SK-N-SH (cell line): ENCODE measurements around the gene CHD5. TPM values are rescaled to one million over a fixed set of nuclear protein-coding genes. Genes with fewer than 3 reads are reported as not detected.

Experiments used
- CTCF ChIA-PET: fragments of 300-600, 350-600 bp; formaldehyde crosslinking; extraction: SDS; loops from one replicate; lab custom pipeline; 2021; lab: Yijun Ruan, JAX
- POLR2A ChIA-PET: fragments of 350-600 bp; sonication (Branson Sonifier 250); formaldehyde crosslinking; extraction: SDS; loops from one replicate; lab custom pipeline; 2020; ENCODE audit warnings: antibody characterized with exemption, inconsistent platforms; lab: Yijun Ruan, JAX
- DNase-seq: peaks from one replicate; pipeline ENCODE4 v3.0.0; 2012
- H2AFZ ChIP-seq: fragments of 200-600 bp; sonication (generic); 2 replicates; pipeline ENCODE4 v1.8.1; 2016; ENCODE audit warnings: antibody characterized with exemption, mild to moderate bottlenecking, low read depth
- H3F3A ChIP-seq: fragments of 200-600 bp; sonication (generic); replicated peaks from 2 replicates; pipeline ENCODE3; 2016; ENCODE audit warnings: antibody characterized with exemption, mild to moderate bottlenecking; ENCODE audit not compliant: insufficient read depth
- H3K27ac ChIP-seq, 2 experiments: fragments of 200-500 bp in 1 of 2; fragments of 200-600 bp in 1 of 2; sonication (Bioruptor generic) in 1 of 2; sonication (generic), shearing (Covaris generic) in 1 of 2; 2 replicates each; pipeline versions ENCODE4 v1.5.1 to v1.6.1; 2014 to 2016; ENCODE audit warnings: low read depth in 2 of 2, inconsistent platforms in 1 of 2, low read length in 1 of 2, mild to moderate bottlenecking in 1 of 2, mixed read lengths in 1 of 2
- H3K27me3 ChIP-seq: fragments of 200-600 bp; sonication (generic), shearing (Covaris generic); 2 replicates; pipeline ENCODE4 v1.6.1; 2016; ENCODE audit warnings: mixed run types; ENCODE audit not compliant: insufficient read depth
- H3K36me3 ChIP-seq, 2 experiments: fragments of 200-500 bp in 1 of 2; fragments of 200-600 bp in 1 of 2; sonication (Bioruptor generic) in 1 of 2; sonication (generic) in 1 of 2; replicated peaks in 1 of 2; 2 replicates each; pipeline versions ENCODE3 to v1.5.1; 2014 to 2016; ENCODE audit warnings: low read length in 1 of 2, mild to moderate bottlenecking in 1 of 2; ENCODE audit not compliant: insufficient read depth in 2 of 2, control insufficient read depth in 1 of 2
- H3K4me1 ChIP-seq, 2 experiments: fragments of 200-500 bp in 1 of 2; fragments of 200-600 bp in 1 of 2; sonication (Bioruptor generic) in 1 of 2; sonication (generic), shearing (Covaris generic) in 1 of 2; 2 replicates each; pipeline versions ENCODE4 v1.5.1 to v1.6.1; 2014 to 2016; ENCODE audit warnings: low read depth in 1 of 2, low read length in 1 of 2, mixed run types in 1 of 2; ENCODE audit not compliant: insufficient read depth in 2 of 2, control insufficient read depth in 1 of 2
- H3K4me2 ChIP-seq: fragments of 200-600 bp; sonication (generic), shearing (Covaris generic); 2 replicates; pipeline ENCODE4 v1.6.1; 2017; ENCODE audit warnings: mixed run types
- H3K4me3 ChIP-seq, 2 experiments: fragments of 200-500 bp in 1 of 2; fragments of 200-600 bp in 1 of 2; sonication (Bioruptor generic) in 1 of 2; sonication (generic), shearing (Covaris generic) in 1 of 2; 2 replicates each; pipeline versions ENCODE4 v1.5.1 to v1.8.1; 2014 to 2016; ENCODE audit warnings: low read depth in 2 of 2, inconsistent platforms in 1 of 2, low read length in 1 of 2, mild to moderate bottlenecking in 1 of 2, mixed read lengths in 1 of 2, moderate library complexity in 1 of 2
- H3K79me2 ChIP-seq: fragments of 200-600 bp; sonication (generic); 2 replicates; pipeline ENCODE4 v1.8.1; 2017; ENCODE audit warnings: mild to moderate bottlenecking; ENCODE audit not compliant: insufficient read depth
- H3K9ac ChIP-seq: fragments of 200-600 bp; sonication (generic); 2 replicates; pipeline ENCODE4 v1.6.1; 2017; ENCODE audit warnings: mixed run types
- H3K9me2 ChIP-seq: fragments of 200-600 bp; sonication (generic); 2 replicates; pipeline ENCODE4 v1.6.1; 2017; ENCODE audit warnings: mixed run types
- H3K9me3 ChIP-seq: fragments of 200-600 bp; sonication (generic); 2 replicates; pipeline ENCODE4 v1.6.1; 2017; ENCODE audit warnings: mixed run types, mild to moderate bottlenecking, moderate library complexity
- H4K20me1 ChIP-seq: fragments of 200-600 bp; sonication (generic); 2 replicates; pipeline ENCODE4 v1.6.1; 2017; ENCODE audit warnings: mild to moderate bottlenecking, mixed run types; ENCODE audit not compliant: insufficient read depth
- CTCF ChIP-seq: fragments of 200-600 bp; sonication (generic); IDR thresholded peaks from 2 replicates; pipeline ENCODE4 v1.6.1; 2017; ENCODE audit warnings: antibody characterized with exemption, mild to moderate bottlenecking, moderate library complexity
- ELF1 ChIP-seq: IDR thresholded peaks from 2 replicates; pipeline ENCODE4 v1.4.0; 2012
- EP300 ChIP-seq, 2 experiments: IDR thresholded peaks; 2 replicates each; pipeline versions ENCODE4 v1.4.0 to v1.6.1; 2012; ENCODE audit warnings: borderline replicate concordance in 1 of 2, low read depth in 1 of 2, low read length in 1 of 2
- EZH2phosphoT487 ChIP-seq: fragments of 200-600 bp; sonication (generic); IDR thresholded peaks from 2 replicates; pipeline ENCODE4 v1.6.1; 2017; ENCODE audit warnings: low read depth, mixed run types, mild to moderate bottlenecking, antibody characterized with exemption, moderate library complexity, borderline replicate concordance
- FOSL2 ChIP-seq: IDR thresholded peaks from 2 replicates; pipeline ENCODE4 v1.4.0; 2012; ENCODE audit warnings: low read depth, mild to moderate bottlenecking, moderate library complexity, borderline replicate concordance
- FOXM1 ChIP-seq: IDR thresholded peaks from 2 replicates; pipeline ENCODE4 v1.4.0; 2012; ENCODE audit warnings: low read depth, mild to moderate bottlenecking
- GATA2 ChIP-seq: sonication (generic); formaldehyde crosslinking; IDR thresholded peaks from 2 replicates; pipeline ENCODE4 v1.5.0; 2020; ENCODE audit warnings: mild to moderate bottlenecking, missing genetic modification reagents
- MAX ChIP-seq: IDR thresholded peaks from 2 replicates; pipeline ENCODE4 v1.4.0; 2012; ENCODE audit warnings: low read depth
- MEF2A ChIP-seq: IDR thresholded peaks from 2 replicates; pipeline ENCODE4 v1.4.0; 2012; ENCODE audit warnings: low read depth, borderline replicate concordance
- MXI1 ChIP-seq: IDR thresholded peaks from 2 replicates; pipeline ENCODE4 v1.6.1; 2012; ENCODE audit warnings: mild to moderate bottlenecking, low read depth, low read length, improper control_type of control experiment
- NFIC ChIP-seq: IDR thresholded peaks from 2 replicates; pipeline ENCODE4 v1.4.0; 2012; ENCODE audit warnings: borderline replicate concordance
- NRF1 ChIP-seq: IDR thresholded peaks from 2 replicates; pipeline ENCODE4 v1.6.1; 2012; ENCODE audit warnings: low read depth, mild to moderate bottlenecking, low read length
- PBX3 ChIP-seq: IDR thresholded peaks from 2 replicates; pipeline ENCODE4; 2012
- RXRA ChIP-seq: IDR thresholded peaks from 2 replicates; pipeline ENCODE4 v1.4.0; 2012; ENCODE audit warnings: low read depth, mild to moderate bottlenecking, borderline replicate concordance
- SMC3 ChIP-seq: IDR thresholded peaks from 2 replicates; pipeline ENCODE4 v1.6.1; 2012; ENCODE audit warnings: low read depth, low read length, improper control_type of control experiment
- TCF12 ChIP-seq: IDR thresholded peaks from 2 replicates; pipeline ENCODE4 v1.4.0; 2012
- USF2 ChIP-seq: fragments of 150-350 bp; IDR thresholded peaks from 2 replicates; pipeline ENCODE4 v1.6.1; 2017; ENCODE audit warnings: antibody characterized with exemption, low read length, low read depth, borderline replicate concordance
- YY1 ChIP-seq: IDR thresholded peaks from 2 replicates; pipeline ENCODE4 v1.4.0; 2012; ENCODE audit warnings: low read depth, mild to moderate bottlenecking
- ZBTB33 ChIP-seq: IDR thresholded peaks from 2 replicates; pipeline ENCODE4 v1.4.0; 2012; ENCODE audit warnings: low read depth, borderline replicate concordance
- WGBS: methylation state at CpG from one replicate; pipeline ENCODE4 v1.1.6; 2017; ENCODE audit warnings: low lambda C conversion rate; 5-methylcytosine and 5-hydroxymethylcytosine counted together
- polyA plus RNA-seq, 3 experiments: library from polyadenylated mRNA; depleted of rRNA; stranded (reverse); fragments of >200 nt; gene quantifications; 2 replicates each; pipeline ENCODE4 v1.2.3, GENCODE V29; 2012

CHD5 gene
- polyA plus RNA-seq, 1 of the 3 experiments (the other 2 are of a cell fraction): 0.26 TPM

GRCh38 chr1:6069573-6069972, 110.5 kb downstream of the CHD5 start:
- Histone ChIP-seq H3K4me3 (no peak overlapping the region), H3K36me3 (no peaks in the 10 kb centered on the region), H3F3A (no peaks in the 10 kb centered on the region), H3K9me2 (no peaks in the 10 kb centered on the region), H3K9ac (no peak overlapping the region), H3K27ac (no peak overlapping the region), H4K20me1 (no peaks in the 10 kb centered on the region), H3K4me2 (no peak overlapping the region), H2AFZ (no peak overlapping the region), H3K4me1 (peaks cover 0 to 61% of the 10 kb centered on the region in 2 experiments; a peak in 1 of 4 replicates), H3K9me3 (no peaks in the 10 kb centered on the region), H3K79me2 (no peaks in the 10 kb centered on the region)
- ChIA-PET POLR2A (no interaction called here), CTCF (interaction anchor here (1.0 to 1.2 kb wide), 3 partner anchors 15 to 102 kb away, joined by 3 to 4 read pairs (median 3); no protein-coding TSS in a partner anchor)
- no peak for DNase-seq
- 74% methylated on average over 8 of the region's 14 CpGs for WGBS
- no peak for TF ChIP-seq NRF1
- no peak for TF ChIP-seq SMC3
- no peak for TF ChIP-seq EZH2phosphoT487
- TF ChIP-seq FOXM1: no peak
- no peak for TF ChIP-seq MXI1
- TF ChIP-seq USF2: no peak
- TF ChIP-seq ZBTB33: no peak
- TF ChIP-seq ELF1: no peak
- TF ChIP-seq YY1: no peak
- no peak for TF ChIP-seq MAX
- no peak for TF ChIP-seq CTCF
- TF ChIP-seq NFIC: no peak
- no peak for TF ChIP-seq RXRA
- TF ChIP-seq GATA2 (CRISPR knock-in tag): no peak
- no peak for TF ChIP-seq MEF2A
- TF ChIP-seq FOSL2: no peak
- TF ChIP-seq EP300 (IDR thresholded peaks at IDR 0.05; ENCODE audit: borderline replicate concordance in 1 of 2, low read depth in 1 of 2, low read length in 1 of 2): no peak
- TF ChIP-seq TCF12: no peak
- TF ChIP-seq PBX3: no peak
- TF ChIP-seq, all 33 proteins: peak for 0
- no peaks in the 10 kb centered on the region for H3K27me3 ChIP-seq
